Heart left ventricle (tissue), 16 donors: ENCODE measurements around the gene B3GAT2. TPM values are rescaled to one million over a fixed set of nuclear protein-coding genes. Genes with fewer than 3 reads are reported as not detected.

Experiments
- ATAC-seq, 4 donors: fragments of 200-7000 bp; cut with Tn5 transposase; one replicate each; pipeline ENCODE4 v1.9.1; 2020 to 2022; ENCODE audit warnings: moderate library complexity in 4 of 4, mild to moderate bottlenecking in 3 of 4, moderate number of reproducible peaks in 1 of 4
- DNase-seq, 5 donors: peaks; one replicate each; pipeline ENCODE4 v3.0.0-alpha.2; 2020
- H3K27ac ChIP-seq, 12 donors: fragments of 200-600 bp; sonication (generic) in 4 of 12; one replicate each; pipeline versions ENCODE4 v1.5.0 to v1.8.0; 2016 to 2022; ENCODE audit warnings: mild to moderate bottlenecking in 2 of 12
- H3K27me3 ChIP-seq, 9 donors: fragments of 200-600 bp; sonication (generic) in 2 of 9; one replicate each; pipeline versions ENCODE4 v1.5.1 to v1.8.0; 2016 to 2022; ENCODE audit warnings: mild to moderate bottlenecking in 3 of 9
- H3K36me3 ChIP-seq, 9 donors: fragments of 200-600 bp; sonication (generic) in 2 of 9; one replicate each; pipeline versions ENCODE4 v1.5.0 to v1.8.0; 2018 to 2022; ENCODE audit warnings: mild to moderate bottlenecking in 2 of 9
- H3K4me1 ChIP-seq, 12 donors: fragments of 200-600 bp; sonication (generic) in 4 of 12; one replicate each; pipeline versions ENCODE4 v1.5.0 to v1.8.0; 2016 to 2022; ENCODE audit warnings: mild to moderate bottlenecking in 3 of 12
- H3K4me3 ChIP-seq, 12 donors: fragments of 200-600 bp; sonication (generic) in 4 of 12; one replicate each; pipeline versions ENCODE4 v1.5.0 to v1.8.0; 2017 to 2022; ENCODE audit warnings: mild to moderate bottlenecking in 9 of 12, moderate library complexity in 4 of 12
- H3K9me3 ChIP-seq, 12 donors: fragments of 200-600 bp; sonication (generic) in 4 of 12; one replicate each; pipeline versions ENCODE4 v1.5.0 to v1.8.0; 2016 to 2022; ENCODE audit warnings: mild to moderate bottlenecking in 1 of 12
- CTCF ChIP-seq, 12 donors: fragments of 200-600 bp; sonication (generic) in 4 of 12; IDR thresholded peaks; one replicate each; pipeline versions ENCODE4 v1.5.0 to v1.8.0; 2018 to 2022; ENCODE audit warnings: antibody characterized with exemption in 12 of 12, mild to moderate bottlenecking in 5 of 12
- POLR2A ChIP-seq, 2 donors: fragments of 450-650 bp; IDR thresholded peaks; one replicate each; pipeline ENCODE4 v1.6.1; 2017; ENCODE audit warnings: antibody characterized with exemption in 2 of 2, mild to moderate bottlenecking in 2 of 2, moderate library complexity in 2 of 2
- WGBS, 4 donors: extraction: QIAGEN DNeasy Blood & Tissue Kit in 2 of 4; methylation state at CpG; one replicate each; pipeline versions ENCODE4 v1.1.5 to v1.1.7; 2013 to 2018; 5-methylcytosine and 5-hydroxymethylcytosine counted together
- intact Hi-C, 10 donors: fragments of 100-400 bp; cut with DNase I; formaldehyde crosslinking; loops; one replicate each; pipeline versions ENCODE4 v1.11.1 to v1.14.2; 2022
- polyA plus RNA-seq, 2 donors: library from polyadenylated mRNA; stranded (reverse); fragments of 200-250 nt; gene quantifications; one replicate each; pipeline ENCODE4 v1.2.3, GENCODE V29; 2013
- total RNA-seq, 9 donors: library from RNA; depleted of rRNA in 2 of 9; stranded (reverse); fragments of >200 nt in 2 of 9; fragmentation: NEBNext Ultra II Directional in 3 of 9; extraction: Animal tissue kit (Norgen Biotek cat#: 25700) in 3 of 9; gene quantifications; one replicate each; pipeline versions ENCODE4 v1.1.0 to v1.2.4, GENCODE V29; 2016 to 2023
- donor health status: ischemic (EF 13 %, LVEDD 7.1; RV severe dilation, severe dysfunction).
- donor health status: healthy with polysubstance abuse.
- donor health status: DM: no; HTN: yes; CAD: no.
- donor health status: DM: no; HTN: no; CAD: no.
- donor health status: ischemic (EF 25% LVEDD 6.9; RV normal size, moderate dysfunction).
- donor health status: ischemic (EF 25% LVEDD 5.7; RV mildly dilated, moderate dysfunction).
- donor health status: healthy.
- donor health status: DM: yes; HTN: yes; CAD: no.
- donor health status: ischemic (EF 35%, LVEDD 5.7; RV mildly dilated, moderate dysfunction).
- donor health status: nonischemic (EF 11% LVEDD 7.7; RV severe dilation, severe dysfunction).
- donor health status: DM: yes; HTN: yes; CAD: no.
- donor health status: PGD.
- donor health status: ischemic (EF 29% LVEDD 5.4; RV normal size, mild dysfunction).
- donor health status: nonischemic (EF 23%, LVEDD 6.1; RV moderate dilation, normal function).

B3GAT2 gene
- total and polyA plus RNA-seq, 11 donors = 0.04 to 0.09 (median 0.07) TPM; not detected in 5

- WGBS, 4 donors = 93 to 100% (median 98%) methylated on average over 3 of the region's 3 CpGs
Measured at GRCh38 chr6:70831427-70831826, 125.4 kb downstream of the B3GAT2 start.

GRCh38 chr6:70823651-70824050 is 133.2 kb downstream of the B3GAT2 start:
- DNase-seq (no peak), ATAC-seq (no peak)
- Histone ChIP-seq H3K36me3 (no peaks in the 10 kb centered on the region), H3K4me1 (peaks cover 0 to 4% (median 0%) of the 10 kb centered on the region in 12 donors), H3K4me3 (no peak overlapping the region), H3K27me3 (no peaks in the 10 kb centered on the region), H3K27ac (no peak overlapping the region), H3K9me3 (peaks cover 0 to 9% (median 0%) of the 10 kb centered on the region in 12 donors)
- intact Hi-C loops = no loop called here
- 86 to 96% (median 94%) methylated on average over 1 of the region's 1 CpG for WGBS, 4 donors
- TF ChIP-seq CTCF (IDR thresholded peaks at IDR 0.05) (no peak), POLR2A (IDR thresholded peaks at IDR 0.05) (no peak)

More at GRCh38 chr6:70831427-70831826, 125.4 kb downstream of the B3GAT2 start:
- peaks cover 0 to 6% (median 0%) of the 10 kb centered on the region in 12 donors for H3K4me1 ChIP-seq
- no peak overlapping the region for H3K4me3 ChIP-seq
- no peaks in the 10 kb centered on the region for H3K27me3 ChIP-seq
- intact Hi-C loops = no loop called here
- no peak overlapping the region for H3K27ac ChIP-seq
- ATAC-seq = no peak
- TF ChIP-seq POLR2A (IDR thresholded peaks at IDR 0.05) = no peak
- TF ChIP-seq CTCF (IDR thresholded peaks at IDR 0.05) = no peak
- H3K9me3 ChIP-seq = peaks cover 0 to 8% (median 0%) of the 10 kb centered on the region in 12 donors
- DNase-seq = no peak
- no peaks in the 10 kb centered on the region for H3K36me3 ChIP-seq

GRCh38 chr6:70821751-70822150 is 135.1 kb downstream of the B3GAT2 start:
- intact Hi-C loops = no loop called here
- TF ChIP-seq POLR2A (IDR thresholded peaks at IDR 0.05) (no peak), CTCF (IDR thresholded peaks at IDR 0.05) (no peak)
- DNase-seq = no peak

GRCh38 chr6:70820778-70821177 is 136.1 kb downstream of the B3GAT2 start:
- 97 to 99% (median 98%) methylated on average over 2 of the region's 2 CpGs for WGBS, 4 donors
- H3K27me3 ChIP-seq = no peaks in the 10 kb centered on the region

More at GRCh38 chr6:70821751-70822150, 135.1 kb downstream of the B3GAT2 start:
- H3K36me3 ChIP-seq = no peaks in the 10 kb centered on the region
- peaks cover 0 to 4% (median 0%) of the 10 kb centered on the region in 12 donors for H3K4me1 ChIP-seq
- H3K27me3 ChIP-seq = no peaks in the 10 kb centered on the region
- H3K4me3 ChIP-seq = no peak overlapping the region
- ATAC-seq = no peak
- H3K27ac ChIP-seq = no peak overlapping the region
- peaks cover 0 to 9% (median 0%) of the 10 kb centered on the region in 12 donors for H3K9me3 ChIP-seq
- WGBS, 4 donors = 96 to 99% (median 97%) methylated on average over 2 of the region's 2 CpGs

More at GRCh38 chr6:70820778-70821177, 136.1 kb downstream of the B3GAT2 start:
- Histone ChIP-seq H3K36me3 (no peaks in the 10 kb centered on the region), H3K27ac (no peak overlapping the region), H3K4me3 (no peak overlapping the region), H3K9me3 (peaks cover 0 to 9% (median 0%) of the 10 kb centered on the region in 12 donors), H3K4me1 (peaks cover 0 to 4% (median 0%) of the 10 kb centered on the region in 12 donors)
- ATAC-seq (no peak), DNase-seq (no peak)
- intact Hi-C loops = no loop called here
- TF ChIP-seq POLR2A (IDR thresholded peaks at IDR 0.05) = no peak
- no peak for TF ChIP-seq CTCF (IDR thresholded peaks at IDR 0.05)
